Hepatic stellate cell (primary cell): ENCODE data around the gene DNAH5.
A peak's percentile ranks its signal among the peaks of the same experiment; 100 is the strongest.
"Not testable (repeated sequence)": the region's sequence is repeated elsewhere in the genome, so short reads cannot be mapped to it uniquely, and the experiment has no call there.

ENCODE experiments used
- DNase-seq: peaks from one replicate; pipeline ENCODE4 v3.0.0; 2011; ENCODE audit warnings: low spot score

DNAH5 gene

GRCh38 chr5:13843175-13843846 lies 101.2 kb downstream of the DNAH5 start:
- no peak for DNase-seq

GRCh38 chr5:13833440-13833839 lies 111.0 kb downstream of the DNAH5 start:
- no peak for DNase-seq

- no peak for DNase-seq
Measured at GRCh38 chr5:13831351-13831750, 113.1 kb downstream of the DNAH5 start.

GRCh38 chr5:13830536-13830935 lies 114.0 kb downstream of the DNAH5 start:
- no peak for DNase-seq

GRCh38 chr5:13821366-13821765 lies 123.1 kb downstream of the DNAH5 start:
- no peak for DNase-seq

- DNase-seq, result no peak
Measured at GRCh38 chr5:13816126-13816525, 128.4 kb downstream of the DNAH5 start.

- no peak for DNase-seq
Measured at GRCh38 chr5:13814301-13814700, 130.2 kb downstream of the DNAH5 start.

- DNase-seq, result no peak
Measured at GRCh38 chr5:13809921-13810320, 134.6 kb downstream of the DNAH5 start.

- DNase-seq, result no peak
Measured at GRCh38 chr5:13804336-13804735, 140.2 kb downstream of the DNAH5 start.

GRCh38 chr5:13798569-13798968 lies 145.9 kb downstream of the DNAH5 start:
- not testable (repeated sequence) for DNase-seq

GRCh38 chr5:13785781-13786415 lies 158.6 kb downstream of the DNAH5 start:
- DNase-seq, result no peak

- DNase-seq, result no peak
Measured at GRCh38 chr5:13783726-13784125, 160.8 kb downstream of the DNAH5 start.

- DNase-seq, result no peak
Measured at GRCh38 chr5:13780081-13780480, 164.4 kb downstream of the DNAH5 start.

- DNase-seq, result no peak
Measured at GRCh38 chr5:13773649-13774048, 170.8 kb downstream of the DNAH5 start.

- no peak for DNase-seq
Measured at GRCh38 chr5:13771011-13771571, 173.4 kb downstream of the DNAH5 start.

GRCh38 chr5:13766236-13766635 lies 178.3 kb downstream of the DNAH5 start:
- no peak for DNase-seq

- no peak for DNase-seq
Measured at GRCh38 chr5:13763719-13764118, 180.8 kb downstream of the DNAH5 start.

GRCh38 chr5:13749766-13750165 lies 194.7 kb downstream of the DNAH5 start:
- no peak for DNase-seq

GRCh38 chr5:13746026-13746425 lies 198.5 kb downstream of the DNAH5 start:
- DNase-seq, result no peak

GRCh38 chr5:13745508-13745907 lies 199.0 kb downstream of the DNAH5 start:
- peak; percentile 2 for DNase-seq

GRCh38 chr5:13740471-13740870 lies 204.0 kb downstream of the DNAH5 start:
- no peak for DNase-seq

- DNase-seq, result no peak
Measured at GRCh38 chr5:13739479-13739878, 205.0 kb downstream of the DNAH5 start.

GRCh38 chr5:13735691-13736090 lies 208.8 kb downstream of the DNAH5 start:
- no peak for DNase-seq
